Measurements from ENCODE around the gene SESN2. TPM values are rescaled to one million over a fixed set of nuclear protein-coding genes. Genes with fewer than 3 reads are reported as not detected.

SESN2 gene
- total and polyA plus RNA-seq, 10 of the 15 experiments (the other 5 are each of a cell fraction or from before 2014, with no cell fraction given), result 1.5 to 40.9 (median 17.8) TPM

DNA sequence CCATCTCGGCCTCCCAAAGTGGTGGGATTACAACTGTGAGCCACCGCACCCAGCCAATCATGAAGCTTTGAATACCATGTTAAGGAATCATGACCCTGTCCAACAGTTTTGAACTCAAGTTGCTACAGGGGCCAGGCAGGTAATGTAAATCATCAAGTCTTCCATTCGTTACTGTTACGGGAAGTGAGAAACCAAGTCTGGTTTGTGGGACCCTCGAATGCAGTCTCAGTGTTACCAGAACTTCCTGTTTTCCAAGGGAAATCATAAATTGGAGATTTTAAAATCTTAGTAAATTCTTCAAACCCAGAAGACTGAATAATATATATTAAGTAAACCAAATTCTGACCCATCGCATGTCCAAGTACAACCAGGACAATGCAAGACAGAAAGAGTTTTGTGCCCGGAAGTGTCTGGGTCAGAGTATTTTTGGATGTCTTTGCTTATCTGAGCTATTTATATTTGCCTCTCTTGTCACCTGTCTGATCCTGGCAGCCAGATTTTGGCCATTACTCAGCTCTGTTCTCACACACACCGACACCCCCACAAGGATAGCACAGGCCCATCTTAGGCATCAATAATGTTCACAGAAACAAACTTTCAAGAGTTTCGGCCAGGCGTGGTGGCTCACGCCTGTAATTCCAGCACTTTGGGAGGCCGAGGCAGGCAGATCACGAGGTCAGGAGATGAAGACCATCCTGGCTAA lies 14.6 kb upstream of the SESN2 start (continued):
- TF ChIP-seq, protein P1, sequence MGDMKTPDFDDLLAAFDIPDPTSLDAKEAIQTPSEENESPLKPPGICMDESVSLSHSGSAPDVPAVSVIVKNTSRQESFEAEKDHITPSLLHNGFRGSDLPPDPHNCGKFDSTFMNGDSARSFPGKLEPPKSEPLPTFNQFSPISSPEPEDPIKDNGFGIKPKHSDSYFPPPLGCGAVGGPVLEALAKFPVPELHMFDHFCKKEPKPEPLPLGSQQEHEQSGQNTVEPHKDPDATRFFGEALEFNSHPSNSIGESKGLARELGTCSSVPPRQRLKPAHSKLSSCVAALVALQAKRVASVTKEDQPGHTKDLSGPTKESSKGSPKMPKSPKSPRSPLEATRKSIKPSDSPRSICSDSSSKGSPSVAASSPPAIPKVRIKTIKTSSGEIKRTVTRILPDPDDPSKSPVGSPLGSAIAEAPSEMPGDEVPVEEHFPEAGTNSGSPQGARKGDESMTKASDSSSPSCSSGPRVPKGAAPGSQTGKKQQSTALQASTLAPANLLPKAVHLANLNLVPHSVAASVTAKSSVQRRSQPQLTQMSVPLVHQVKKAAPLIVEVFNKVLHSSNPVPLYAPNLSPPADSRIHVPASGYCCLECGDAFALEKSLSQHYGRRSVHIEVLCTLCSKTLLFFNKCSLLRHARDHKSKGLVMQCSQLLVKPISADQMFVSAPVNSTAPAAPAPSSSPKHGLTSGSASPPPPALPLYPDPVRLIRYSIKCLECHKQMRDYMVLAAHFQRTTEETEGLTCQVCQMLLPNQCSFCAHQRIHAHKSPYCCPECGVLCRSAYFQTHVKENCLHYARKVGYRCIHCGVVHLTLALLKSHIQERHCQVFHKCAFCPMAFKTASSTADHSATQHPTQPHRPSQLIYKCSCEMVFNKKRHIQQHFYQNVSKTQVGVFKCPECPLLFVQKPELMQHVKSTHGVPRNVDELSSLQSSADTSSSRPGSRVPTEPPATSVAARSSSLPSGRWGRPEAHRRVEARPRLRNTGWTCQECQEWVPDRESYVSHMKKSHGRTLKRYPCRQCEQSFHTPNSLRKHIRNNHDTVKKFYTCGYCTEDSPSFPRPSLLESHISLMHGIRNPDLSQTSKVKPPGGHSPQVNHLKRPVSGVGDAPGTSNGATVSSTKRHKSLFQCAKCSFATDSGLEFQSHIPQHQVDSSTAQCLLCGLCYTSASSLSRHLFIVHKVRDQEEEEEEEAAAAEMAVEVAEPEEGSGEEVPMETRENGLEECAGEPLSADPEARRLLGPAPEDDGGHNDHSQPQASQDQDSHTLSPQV (IDR thresholded peaks at IDR 0.05), result no peak
- TF ChIP-seq SPI1 (IDR thresholded peaks at IDR 0.05; ENCODE audit: borderline replicate concordance, insufficient read depth, low read depth, low read length) (peak; percentile 93), FOXK2 (IDR thresholded peaks at IDR 0.05) (no peak), FOS (IDR thresholded peaks at IDR 0.05; ENCODE audit: borderline replicate concordance, extremely low read depth, insufficient read length) (no peak), HDGF (IDR thresholded peaks at IDR 0.05) (0 out of 2 replicates have a peak, but pooled peaks have one; percentile 2), NR2F1 (conservative IDR thresholded peaks at IDR 0.05) (peak; percentile 45), E2F4 (IDR thresholded peaks at IDR 0.05; ENCODE audit: low read depth, low read length) (no peak), ZSCAN29 (IDR thresholded peaks at IDR 0.05) (no peak), GATAD2B (conservative IDR thresholded peaks at IDR 0.05; ENCODE audit: low read depth) (0 out of 2 replicates have a peak, but pooled peaks have one; percentile 53), RB1 (IDR thresholded peaks at IDR 0.05; ENCODE audit: borderline replicate concordance) (no peak), YY1 (IDR thresholded peaks at IDR 0.05; ENCODE audit: low read depth, low read length) (peak; percentile 67; the same call in 1 of the 2 replicates), SMAD1 (IDR thresholded peaks at IDR 0.05; ENCODE audit: low read depth, partially characterized antibody) (no peak), EGR1 (IDR thresholded peaks at IDR 0.05; ENCODE audit: borderline replicate concordance in 1 of 2, low read depth in 2 of 2, low read length in 2 of 2) (0 out of 3 replicates have a peak, but pooled peaks of 1 of the 2 experiments have one; percentile 41), MTA2 (IDR thresholded peaks at IDR 0.05; ENCODE audit: low read depth) (peak; percentile 68), FOXM1 (IDR thresholded peaks at IDR 0.05; ENCODE audit: low read depth, low read length) (peak; percentile 88; the same call in 1 of the 2 replicates), ZBTB33 (IDR thresholded peaks at IDR 0.05) (no peak), ATF7 (IDR thresholded peaks at IDR 0.05; ENCODE audit: low read depth) (no peak)
- TF ChIP-seq, protein P2, sequence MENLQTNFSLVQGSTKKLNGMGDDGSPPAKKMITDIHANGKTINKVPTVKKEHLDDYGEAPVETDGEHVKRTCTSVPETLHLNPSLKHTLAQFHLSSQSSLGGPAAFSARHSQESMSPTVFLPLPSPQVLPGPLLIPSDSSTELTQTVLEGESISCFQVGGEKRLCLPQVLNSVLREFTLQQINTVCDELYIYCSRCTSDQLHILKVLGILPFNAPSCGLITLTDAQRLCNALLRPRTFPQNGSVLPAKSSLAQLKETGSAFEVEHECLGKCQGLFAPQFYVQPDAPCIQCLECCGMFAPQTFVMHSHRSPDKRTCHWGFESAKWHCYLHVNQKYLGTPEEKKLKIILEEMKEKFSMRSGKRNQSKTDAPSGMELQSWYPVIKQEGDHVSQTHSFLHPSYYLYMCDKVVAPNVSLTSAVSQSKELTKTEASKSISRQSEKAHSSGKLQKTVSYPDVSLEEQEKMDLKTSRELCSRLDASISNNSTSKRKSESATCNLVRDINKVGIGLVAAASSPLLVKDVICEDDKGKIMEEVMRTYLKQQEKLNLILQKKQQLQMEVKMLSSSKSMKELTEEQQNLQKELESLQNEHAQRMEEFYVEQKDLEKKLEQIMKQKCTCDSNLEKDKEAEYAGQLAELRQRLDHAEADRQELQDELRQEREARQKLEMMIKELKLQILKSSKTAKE (IDR thresholded peaks at IDR 0.05; ENCODE audit: low read depth, poor library complexity, severe bottlenecking), result peak; percentile 96

All from GM12878 (cell line).